ENCODE results near the gene ZNF564. TPM values are rescaled to one million over a fixed set of nuclear protein-coding genes. Genes with fewer than 3 reads are reported as not detected.

ZNF564 gene
- total RNA-seq (2022; extraction: Qiagen RNA extraction; ENCODE audit: low read depth) = 1.8 to 2.6 TPM (median 2.0 TPM) in 5 replicates

DNA sequence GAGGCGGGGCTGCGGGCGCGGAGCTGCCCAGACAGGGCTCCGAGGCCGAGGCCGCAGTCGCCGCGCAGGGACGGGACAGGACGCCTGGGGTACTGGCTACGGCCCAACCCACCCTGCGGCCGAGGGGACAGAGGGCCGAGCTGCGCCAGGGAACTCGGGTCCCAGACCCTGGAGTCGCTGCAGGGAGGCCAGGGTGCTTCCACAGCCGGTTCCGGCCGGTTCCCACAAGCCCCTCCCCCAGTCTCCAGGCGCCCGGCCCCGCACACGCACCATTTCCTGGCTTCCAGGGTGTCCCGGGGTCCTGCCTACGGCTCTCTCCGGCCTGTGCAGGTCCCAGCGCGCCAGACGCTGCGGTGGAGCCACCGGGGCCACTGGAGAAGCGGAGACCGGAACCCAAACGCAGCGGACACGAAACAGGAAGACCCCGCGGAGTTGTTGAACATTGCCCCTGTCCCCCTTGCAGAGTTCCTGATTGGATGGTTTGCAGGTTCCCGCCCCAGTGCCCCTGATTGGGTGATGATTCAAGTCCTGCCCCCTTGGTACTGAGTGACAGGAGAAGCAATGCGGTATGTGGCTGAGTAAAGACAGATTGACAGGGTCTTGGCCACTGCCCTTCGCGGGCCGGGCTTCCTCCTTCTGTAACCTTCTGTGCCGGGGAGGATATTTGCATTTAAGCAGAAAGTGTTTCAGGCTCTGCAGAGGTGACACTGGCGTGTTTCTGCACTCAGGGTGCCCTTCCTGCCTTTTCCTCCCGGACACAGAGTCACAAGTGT is at the start of gene ZNF564:
TSS of gene ZNF564 (minus strand) at position 423 of the 773 bp plus-strand sequence. CDS start at position 273, 150 bp downstream.

GRCh38 chr19:12484371-12485051 is 66.8 kb downstream of the ZNF564 start, which contains the start of gene ZNF709:
ZNF709 (minus strand) TSS chr19:12484816; CDS start chr19:12484657, 159 bp downstream.

Other genes starting within 250 kb of the ZNF564 start
- gene ZNF563, start 217.8 kb downstream of the ZNF564 start, total RNA-seq (2022; extraction: Qiagen RNA extraction; ENCODE audit: low read depth) = not detected in 5 replicates
- gene ZNF442, start 185.8 kb downstream of the ZNF564 start, total RNA-seq (2022; extraction: Qiagen RNA extraction; ENCODE audit: low read depth) = not detected in 5 replicates
- 1.3 to 2.2 TPM (median 1.6 TPM) in 5 replicates for gene ZNF799, start 150.2 kb downstream of the ZNF564 start, total RNA-seq (2022; extraction: Qiagen RNA extraction; ENCODE audit: low read depth)
- 0.85 to 1.6 TPM (median 1.1 TPM) in 5 replicates for gene ZNF443, start 110.5 kb downstream of the ZNF564 start, total RNA-seq (2022; extraction: Qiagen RNA extraction; ENCODE audit: low read depth)
- gene ZNF709, start 66.7 kb downstream of the ZNF564 start, total RNA-seq (2022; extraction: Qiagen RNA extraction; ENCODE audit: low read depth) = not detected in 5 replicates
- 0.49 to 1.3 TPM (median 0.65 TPM) in 5 replicates for gene ZNF490, start 59.3 kb upstream of the ZNF564 start, total RNA-seq (2022; extraction: Qiagen RNA extraction; ENCODE audit: low read depth)
- 3.9 to 5.7 TPM (median 4.9 TPM) in 5 replicates for gene ZNF791, start 59.4 kb upstream of the ZNF564 start, total RNA-seq (2022; extraction: Qiagen RNA extraction; ENCODE audit: low read depth)
- 12.3 to 25.9 TPM (median 21.0 TPM) in 5 replicates for gene MAN2B1, start 115.3 kb upstream of the ZNF564 start, total RNA-seq (2022; extraction: Qiagen RNA extraction; ENCODE audit: low read depth)
- 8.8 to 11.9 TPM (median 11.3 TPM) in 5 replicates for gene WDR83, start 115.3 kb upstream of the ZNF564 start, total RNA-seq (2022; extraction: Qiagen RNA extraction; ENCODE audit: low read depth)
- gene DHPS, start 130.4 kb upstream of the ZNF564 start, total RNA-seq (2022; extraction: Qiagen RNA extraction; ENCODE audit: low read depth) = 29.3 to 58.1 TPM (median 49.9 TPM) in 5 replicates
- not detected in 5 replicates for gene GNG14, start 136.5 kb upstream of the ZNF564 start, total RNA-seq (2022; extraction: Qiagen RNA extraction; ENCODE audit: low read depth)
- gene FBXW9, start 145.1 kb upstream of the ZNF564 start, total RNA-seq (2022; extraction: Qiagen RNA extraction; ENCODE audit: low read depth) = 7.7 to 13.8 TPM (median 12.2 TPM) in 5 replicates
- gene TNPO2, start 172.4 kb upstream of the ZNF564 start, total RNA-seq (2022; extraction: Qiagen RNA extraction; ENCODE audit: low read depth) = 24.7 to 40.2 TPM (median 36.9 TPM) in 5 replicates
- gene TRIR, start 183.2 kb upstream of the ZNF564 start, total RNA-seq (2022; extraction: Qiagen RNA extraction; ENCODE audit: low read depth) = 146 to 249 TPM (median 219 TPM) in 5 replicates
- gene GET3, start 186.0 kb upstream of the ZNF564 start, total RNA-seq (2022; extraction: Qiagen RNA extraction; ENCODE audit: low read depth) = 63.4 to 104 TPM (median 94.9 TPM) in 5 replicates
- 0.47 to 0.85 TPM (median 0.62 TPM) in 5 replicates for gene BEST2, start 200.3 kb upstream of the ZNF564 start, total RNA-seq (2022; extraction: Qiagen RNA extraction; ENCODE audit: low read depth)
- 4.5 to 14.2 TPM (median 11.1 TPM) in 5 replicates for gene HOOK2, start 224.1 kb upstream of the ZNF564 start, total RNA-seq (2022; extraction: Qiagen RNA extraction; ENCODE audit: low read depth)
- 77.9 to 186 TPM (median 154 TPM) in 5 replicates for gene JUNB, start 240.0 kb upstream of the ZNF564 start, total RNA-seq (2022; extraction: Qiagen RNA extraction; ENCODE audit: low read depth)

All from A549 treated with ZK216348 at 1 μM for 4 hours (cell line).